ENCODE data around the gene ZNF569.
"Not testable (repeated sequence)": the region's sequence is repeated elsewhere in the genome, so short reads cannot be mapped to it uniquely, and the experiment has no call there.

The ZNF569 gene

DNA sequence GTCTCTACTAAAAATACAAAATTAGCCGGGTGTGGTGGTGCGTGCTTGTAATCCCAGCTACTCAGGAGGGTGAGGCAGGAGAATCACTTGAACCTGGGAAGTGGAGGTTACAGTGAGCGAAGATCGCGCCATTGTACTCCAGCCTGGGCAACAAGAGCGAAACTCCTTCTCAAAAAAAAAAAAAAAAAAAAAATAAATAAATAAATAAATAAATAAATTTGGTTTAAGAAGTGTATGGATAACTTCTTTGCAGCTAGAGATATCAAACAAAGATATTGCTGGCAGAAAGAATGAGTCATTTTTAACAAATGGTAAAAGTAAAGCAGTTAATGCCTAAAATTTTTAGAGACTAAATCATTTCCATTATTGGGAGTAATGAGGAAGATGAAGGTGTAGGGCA, 75.8 kb downstream of the ZNF569 start:
- DNase-seq, result not testable (repeated sequence)

- no peak for DNase-seq
These were observed 78.0 kb downstream of the ZNF569 start for GRCh38 chr19:37389234-37389633.

DNA sequence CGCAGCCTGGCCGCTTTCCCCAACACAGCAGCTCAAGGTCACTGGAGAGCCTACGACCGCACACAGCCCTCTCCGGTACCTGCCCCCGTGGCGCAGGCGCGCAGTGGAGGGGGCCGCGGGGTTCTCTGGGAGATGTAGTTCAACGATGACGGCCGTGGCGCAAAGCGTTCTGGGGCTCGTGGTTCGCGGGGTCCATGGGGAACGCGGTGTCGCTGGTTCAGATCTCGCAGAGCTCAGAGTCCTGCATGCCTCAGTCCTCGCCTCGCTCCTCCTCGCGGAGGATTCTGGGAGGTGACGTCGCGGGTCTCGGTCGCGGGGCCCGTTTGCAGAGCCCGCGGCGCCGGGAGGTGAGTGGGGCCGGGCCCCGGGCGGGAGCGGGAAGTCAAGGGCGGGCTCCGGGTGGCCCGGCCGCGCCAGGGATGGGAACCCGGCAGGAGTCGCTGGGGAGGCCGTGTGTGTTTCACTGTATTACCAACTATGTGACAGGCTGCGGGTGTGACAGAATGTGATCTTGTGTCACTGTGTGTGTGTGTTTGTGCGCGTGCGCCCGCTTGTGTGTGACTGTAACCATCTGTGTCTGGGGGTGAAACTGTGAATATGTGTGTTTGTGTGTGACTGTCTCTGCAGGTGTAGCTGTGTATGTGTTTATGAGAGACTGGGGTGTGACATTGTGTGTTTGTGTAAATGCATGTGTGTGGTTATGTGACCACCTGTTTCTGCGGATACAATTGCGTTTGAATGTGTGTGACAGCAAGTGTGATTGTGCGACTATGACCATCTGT, 96.2 kb downstream of the ZNF569 start, which contains the start of gene ZNF527:
Gene ZNF527, plus strand, starts transcription at position 220 of the 782 bp plus-strand sequence. CDS start 3,100 bp downstream, outside the sequence.
- DNase-seq, result peak; percentile 99

DNA sequence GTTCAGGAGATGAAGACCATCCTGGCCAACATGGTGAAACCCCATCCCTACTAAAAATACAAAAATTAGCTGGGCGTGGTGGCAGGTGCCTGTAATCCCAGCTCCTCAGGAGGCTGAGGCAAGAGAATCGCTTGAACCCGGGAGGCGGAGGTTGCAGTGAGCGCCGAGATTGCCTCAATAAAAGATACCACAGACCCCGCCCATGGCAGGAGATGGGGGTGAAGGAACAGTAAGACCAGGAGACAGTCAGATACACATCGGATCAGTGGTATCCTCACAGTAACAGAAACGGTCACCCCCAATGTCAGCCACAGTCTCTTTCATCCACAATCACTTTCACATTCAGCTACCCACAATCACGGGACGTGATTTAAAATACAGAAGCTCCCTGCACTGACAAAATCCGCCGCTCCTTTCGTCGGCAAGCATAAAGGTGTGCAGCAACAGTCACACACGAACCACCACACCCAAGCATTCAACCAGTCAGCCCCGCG, 96.8 kb downstream of the ZNF569 start:
- not testable (repeated sequence) for DNase-seq

- no peak for DNase-seq
These were observed 104.5 kb downstream of the ZNF569 start for GRCh38 chr19:37362733-37363132.

- no peak for DNase-seq
These were observed 105.2 kb downstream of the ZNF569 start for GRCh38 chr19:37361994-37362393.
